OCI-LY7 (cell line): Measurements from ENCODE around the gene CACNB3. TPM values are rescaled to one million over a fixed set of nuclear protein-coding genes. Genes with fewer than 3 reads are reported as not detected.

Experiments
- BruUV-seq: library from RNA; stranded (reverse); fragments of 400-500 nt; replicated peaks from 2 replicates; lab custom pipeline; 2021; lab: Mats Ljungman, UMichigan
- CTCF ChIA-PET: fragments of 300-600 bp; sonication (Branson Sonifier 250); formaldehyde crosslinking; loops from one replicate; lab custom pipeline; 2022; ENCODE audit warnings: antibody characterized with exemption; ENCODE audit not compliant: unreplicated experiment; lab: Charles Lee
- POLR2A ChIA-PET: fragments of 300-600 bp; sonication (Branson Sonifier 250); formaldehyde crosslinking; loops from one replicate; lab custom pipeline; 2022; ENCODE audit warnings: antibody characterized with exemption; lab: Charles Lee
- DNase-seq: peaks from one replicate; pipeline ENCODE4 v3.0.0-alpha.2; 2015; ENCODE audit warnings: low spot score
- H2AFZ ChIP-seq: fragments of 200-600 bp; sonication (generic), shearing (Covaris generic); 2 replicates; pipeline ENCODE4 v1.6.1; 2014; ENCODE audit warnings: mild to moderate bottlenecking, antibody characterized with exemption, low read length, moderate library complexity
- H3K27ac ChIP-seq: fragments of 200-600 bp; sonication (generic); 2 replicates; pipeline ENCODE4 v1.5.1; 2014; ENCODE audit warnings: mixed run types, low read depth, mild to moderate bottlenecking, moderate library complexity, low read length, inconsistent platforms; ENCODE audit not compliant: poor library complexity, severe bottlenecking
- H3K36me3 ChIP-seq: fragments of 200-600 bp; sonication (generic); 2 replicates; pipeline ENCODE4 v1.6.1; 2014; ENCODE audit warnings: mild to moderate bottlenecking, antibody characterized with exemption, low read length, moderate library complexity, mixed read lengths; ENCODE audit not compliant: insufficient read depth
- H3K4me1 ChIP-seq: fragments of 200-600 bp; sonication (generic); 2 replicates; pipeline ENCODE4 v1.5.1; 2014; ENCODE audit warnings: mild to moderate bottlenecking, low read length; ENCODE audit not compliant: insufficient read depth, poor library complexity, severe bottlenecking
- H3K4me2 ChIP-seq: fragments of 200-600 bp; sonication (generic); 2 replicates; pipeline ENCODE4 v1.6.1; 2014; ENCODE audit warnings: mild to moderate bottlenecking, low read length
- H3K4me3 ChIP-seq: fragments of 200-600 bp; sonication (generic); 2 replicates; pipeline ENCODE4 v1.5.1; 2014; ENCODE audit warnings: mild to moderate bottlenecking, low read depth, low read length; ENCODE audit not compliant: poor library complexity, severe bottlenecking
- H3K79me2 ChIP-seq: fragments of 200-600 bp; sonication (generic); 2 replicates; pipeline ENCODE4 v1.6.1; 2016; ENCODE audit warnings: low read depth, mild to moderate bottlenecking, low read length, moderate library complexity, mixed read lengths; ENCODE audit not compliant: insufficient read depth
- H3K9me2 ChIP-seq: fragments of 200-600 bp; sonication (generic); 2 replicates; pipeline ENCODE4 v1.6.1; 2016; ENCODE audit warnings: mild to moderate bottlenecking, low read length, mixed read lengths; ENCODE audit not compliant: insufficient read depth
- H3K9me3 ChIP-seq: fragments of 200-600 bp; sonication (generic); 2 replicates; pipeline ENCODE4 v1.6.1; 2014; ENCODE audit warnings: mild to moderate bottlenecking, mixed run types, low read length, mixed read lengths
- H4K20me1 ChIP-seq: fragments of 200-600 bp; sonication (generic); 2 replicates; pipeline ENCODE4 v1.6.1; 2014; ENCODE audit warnings: mild to moderate bottlenecking, antibody characterized with exemption, low read length, moderate library complexity, mixed read lengths; ENCODE audit not compliant: insufficient read depth
- CTCF ChIP-seq: fragments of 200-600 bp; sonication (generic); conservative IDR thresholded peaks from 2 replicates; pipeline ENCODE4 v1.5.1; 2014; ENCODE audit warnings: mild to moderate bottlenecking, antibody characterized with exemption, low read length, moderate library complexity, mixed read lengths
- EZH2phosphoT487 ChIP-seq: fragments of 200-600 bp; sonication (generic); IDR thresholded peaks from 2 replicates; pipeline ENCODE4 v1.6.1; 2018; ENCODE audit warnings: low read depth, borderline replicate concordance, mild to moderate bottlenecking, mixed run types, antibody characterized with exemption, low read length, moderate library complexity, mixed read lengths
- intact Hi-C: fragments of 100-400 bp; cut with micrococcal nuclease; formaldehyde crosslinking; loops from one replicate; pipeline ENCODE4 v1.10.0; 2022; ENCODE audit not compliant: unreplicated experiment
- total RNA-seq, 2 experiments: library from RNA; depleted of rRNA in 1 of 2; stranded (reverse); fragments of >200 nt in 1 of 2; shearing (Covaris generic) in 1 of 2; gene quantifications; 2 replicates each; pipeline ENCODE4 v1.2.3, GENCODE V29; 2014 to 2022

Gene CACNB3
- total RNA-seq, 2 experiments from 2014 or later, result 5.6 to 20.6 TPM

- H3K9me3 ChIP-seq, result no peaks in the 10 kb centered on the region
- H3K36me3 ChIP-seq, result peaks cover 9% of the 10 kb centered on the region; the same call in 1 of the 2 replicates
- no peaks in the 10 kb centered on the region for H3K9me2 ChIP-seq
- intact Hi-C loops, result no loop called here
- no peak overlapping the region for H3K27ac ChIP-seq
- H3K4me3 ChIP-seq, result no peak overlapping the region
- no peak for DNase-seq
- no peaks in the 10 kb centered on the region for H3K79me2 ChIP-seq
- H3K4me1 ChIP-seq, result peaks cover 3% of the 10 kb centered on the region
- no peaks in the 10 kb centered on the region for H4K20me1 ChIP-seq
- no peak overlapping the region for H3K4me2 ChIP-seq
- CTCF ChIA-PET, result interaction anchor here (0.6 kb wide), 1 partner anchor 33 kb away, joined by 3 read pairs; no protein-coding TSS in a partner anchor
- no peak overlapping the region for H2AFZ ChIP-seq
- POLR2A ChIA-PET, result no interaction called here
- BruUV-seq, result no TSS peak
- no peak for TF ChIP-seq CTCF
- no peak for TF ChIP-seq EZH2phosphoT487
Observed at GRCh38 chr12:48823281-48823680, 5.0 kb downstream of the CACNB3 start.

GRCh38 chr12:48824112-48824511, 5.8 kb downstream of the CACNB3 start:
- no peaks in the 10 kb centered on the region for H3K79me2 ChIP-seq
- ChIA-PET POLR2A (interaction anchor here (0.6 kb wide), 1 partner anchor 184 kb away, joined by 3 read pairs; no protein-coding TSS in a partner anchor), CTCF (interaction anchor here (0.7 kb wide), 1 partner anchor 9 kb away, joined by 3 read pairs; no protein-coding TSS in a partner anchor)
- TF ChIP-seq CTCF (no peak), EZH2phosphoT487 (no peak)
- no peak overlapping the region for H2AFZ ChIP-seq
- no peaks in the 10 kb centered on the region for H3K4me1 ChIP-seq
- no peak overlapping the region for H3K4me3 ChIP-seq
- H3K36me3 ChIP-seq, result peaks cover 17% of the 10 kb centered on the region
- no peaks in the 10 kb centered on the region for H4K20me1 ChIP-seq
- H3K4me2 ChIP-seq, result no peak overlapping the region
- no peak overlapping the region for H3K27ac ChIP-seq
- no peaks in the 10 kb centered on the region for H3K9me2 ChIP-seq
- no TSS peak for BruUV-seq
- peak; percentile 36 for DNase-seq
- intact Hi-C loops, result no loop called here
- no peaks in the 10 kb centered on the region for H3K9me3 ChIP-seq

GRCh38 chr12:48824905-48825304, 6.6 kb downstream of the CACNB3 start:
- no peaks in the 10 kb centered on the region for H4K20me1 ChIP-seq
- CTCF ChIA-PET, result no interaction called here
- intact Hi-C loops, result no loop called here
- no peak for DNase-seq
- H3K27ac ChIP-seq, result no peak overlapping the region
- H3K4me1 ChIP-seq, result no peaks in the 10 kb centered on the region
- no peak overlapping the region for H3K4me2 ChIP-seq
- H3K79me2 ChIP-seq, result no peaks in the 10 kb centered on the region
- no peaks in the 10 kb centered on the region for H3K9me2 ChIP-seq
- H3K36me3 ChIP-seq, result peaks cover 25% of the 10 kb centered on the region
- no peak overlapping the region for H2AFZ ChIP-seq
- H3K9me3 ChIP-seq, result no peaks in the 10 kb centered on the region
- no TSS peak for BruUV-seq
- POLR2A ChIA-PET, result no interaction called here
- H3K4me3 ChIP-seq, result no peak overlapping the region
- TF ChIP-seq CTCF (no peak), EZH2phosphoT487 (no peak)
